Cardiac muscle cell (in vitro differentiated cells and primary cell): ENCODE measurements around the gene ALKBH5. TPM values are rescaled to one million over a fixed set of nuclear protein-coding genes. Genes with fewer than 3 reads are reported as not detected.

ENCODE experiments used
- DNase-seq, 2 donors: peaks; one replicate each; pipeline versions ENCODE4 v3.0.0 to v3.0.0-alpha.2; 2010 to 2017; ENCODE audit warnings: low read depth in 1 of 2, low spot score in 1 of 2
- H3K27ac ChIP-seq: fragments of 200-600 bp; sonication (generic); 2 replicates; pipeline ENCODE4 v1.5.1; 2016
- H3K27me3 ChIP-seq: fragments of 200-600 bp; sonication (generic); 2 replicates; pipeline ENCODE4 v1.6.0; 2016; ENCODE audit warnings: control low read depth
- H3K36me3 ChIP-seq: fragments of 200-600 bp; sonication (generic); 2 replicates; pipeline ENCODE4 v1.5.1; 2016; ENCODE audit warnings: control low read depth
- H3K4me1 ChIP-seq: fragments of 200-600 bp; sonication (generic); 2 replicates; pipeline ENCODE4 v1.8.1; 2017; ENCODE audit warnings: low read depth, mild to moderate bottlenecking, mixed run types
- H3K4me3 ChIP-seq: fragments of 200-600 bp; sonication (generic); 2 replicates; pipeline ENCODE4 v1.5.1; 2016; ENCODE audit warnings: mild to moderate bottlenecking
- H3K9me3 ChIP-seq: fragments of 200-600 bp; sonication (generic); 2 replicates; pipeline ENCODE4 v1.5.1; 2017; ENCODE audit warnings: low read depth, mild to moderate bottlenecking, control low read depth
- CTCF ChIP-seq: IDR thresholded peaks from 2 replicates; pipeline ENCODE4 v1.5.1; 2012; ENCODE audit warnings: low read depth, mild to moderate bottlenecking, low read length
- polyA plus RNA-seq: library from polyadenylated mRNA; unstranded; fragments of >200 nt; fragmentation: Nextera tagmentation; extraction: Ambion mirVana; gene quantifications from 2 replicates; pipeline ENCODE4 v1.2.1, GENCODE V29; 2016
- total RNA-seq: library from RNA; depleted of rRNA; stranded (reverse); fragments of >200 nt; gene quantifications from 2 replicates; pipeline ENCODE4 v1.2.3, GENCODE V29; 2016

The ALKBH5 gene
- total and polyA plus RNA-seq, 2 experiments from 2014 or later, result 257 to 279 TPM

- Histone ChIP-seq H3K4me3 (no peak overlapping the region), H3K9me3 (no peaks in the 10 kb centered on the region), H3K27ac (no peak overlapping the region), H3K27me3 (no peaks in the 10 kb centered on the region), H3K4me1 (no peaks in the 10 kb centered on the region), H3K36me3 (no peaks in the 10 kb centered on the region)
- DNase-seq, result peak in 1 of 2 donors; percentile 36
- TF ChIP-seq CTCF, result peak; percentile 47
Measured at GRCh38 chr17:18139949-18140348, 43.7 kb upstream of the ALKBH5 start.

- Histone ChIP-seq H3K4me1 (no peaks in the 10 kb centered on the region), H3K4me3 (no peak overlapping the region), H3K9me3 (no peaks in the 10 kb centered on the region), H3K36me3 (no peaks in the 10 kb centered on the region), H3K27me3 (no peaks in the 10 kb centered on the region), H3K27ac (no peak overlapping the region)
- no peak for TF ChIP-seq CTCF
- DNase-seq, result no peak
Measured at GRCh38 chr17:18140648-18141047, 43.0 kb upstream of the ALKBH5 start.

- Histone ChIP-seq H3K4me3 (no peak overlapping the region), H3K4me1 (no peaks in the 10 kb centered on the region), H3K9me3 (no peaks in the 10 kb centered on the region), H3K27ac (no peak overlapping the region), H3K27me3 (no peaks in the 10 kb centered on the region), H3K36me3 (no peaks in the 10 kb centered on the region)
- peak; percentile 48 for TF ChIP-seq CTCF
- peak; percentile 64 to 75 for DNase-seq
Measured at GRCh38 chr17:18141210-18141803, 42.3 kb upstream of the ALKBH5 start.

GRCh38 chr17:18142417-18142816, 41.2 kb upstream of the ALKBH5 start:
- no peak overlapping the region for H3K4me3 ChIP-seq
- H3K27me3 ChIP-seq, result no peaks in the 10 kb centered on the region

GRCh38 chr17:18143044-18143936, 40.3 kb upstream of the ALKBH5 start:
- Histone ChIP-seq H3K27me3 (no peaks in the 10 kb centered on the region), H3K27ac (no peak overlapping the region), H3K36me3 (no peaks in the 10 kb centered on the region), H3K9me3 (no peaks in the 10 kb centered on the region), H3K4me3 (no peak overlapping the region), H3K4me1 (no peaks in the 10 kb centered on the region)
- peak; percentile 47 for TF ChIP-seq CTCF
- DNase-seq, result peak; percentile 25 to 41

More at GRCh38 chr17:18142417-18142816, 41.2 kb upstream of the ALKBH5 start:
- TF ChIP-seq CTCF, result no peak
- H3K4me1 ChIP-seq, result no peaks in the 10 kb centered on the region
- H3K36me3 ChIP-seq, result no peaks in the 10 kb centered on the region
- DNase-seq, result no peak
- H3K9me3 ChIP-seq, result no peaks in the 10 kb centered on the region
- no peak overlapping the region for H3K27ac ChIP-seq
